ENCODE measurements around the gene GCG.

Gene GCG

GRCh38 chr2:162152147-162152546, at the start of gene GCG:
Gene GCG (minus strand): TSS chr2:162152247. CDS start chr2:162149178, 3,069 bp downstream.
- no peak for DNase-seq (ENCODE audit: low read depth)

- DNase-seq (ENCODE audit: low read depth), result no peak
These were observed 48.6 kb upstream of the GCG start for GRCh38 chr2:162200636-162201035.

- no peak for DNase-seq (ENCODE audit: low read depth)
These were observed 47.9 kb upstream of the GCG start for GRCh38 chr2:162199913-162200312.

- DNase-seq (ENCODE audit: low read depth), result no peak
These were observed 46.2 kb upstream of the GCG start for GRCh38 chr2:162198239-162198638.

GRCh38 chr2:162197069-162197825, 45.2 kb upstream of the GCG start:
- peak; percentile 20 for DNase-seq (ENCODE audit: low read depth)

GRCh38 chr2:162196638-162197037, 44.6 kb upstream of the GCG start:
- no peak for DNase-seq (ENCODE audit: low read depth)

- no peak for DNase-seq (ENCODE audit: low read depth)
These were observed 36.4 kb upstream of the GCG start for GRCh38 chr2:162188451-162188850.

- DNase-seq (ENCODE audit: low read depth), result no peak
These were observed 33.6 kb upstream of the GCG start for GRCh38 chr2:162185541-162186232.

- no peak for DNase-seq (ENCODE audit: low read depth)
These were observed 32.9 kb upstream of the GCG start for GRCh38 chr2:162184821-162185450.

GRCh38 chr2:162184359-162184758, 32.3 kb upstream of the GCG start:
- DNase-seq (ENCODE audit: low read depth), result no peak

GRCh38 chr2:162182395-162182794, 30.3 kb upstream of the GCG start:
- peak; percentile 69 for DNase-seq (ENCODE audit: low read depth)

GRCh38 chr2:162177301-162177700, 25.3 kb upstream of the GCG start:
- DNase-seq (ENCODE audit: low read depth), result no peak

- DNase-seq (ENCODE audit: low read depth), result peak; percentile 30
These were observed 23.7 kb upstream of the GCG start for GRCh38 chr2:162175714-162176113.

- peak; percentile 46 for DNase-seq (ENCODE audit: low read depth)
These were observed 22.7 kb upstream of the GCG start for GRCh38 chr2:162174746-162175145.

GRCh38 chr2:162172802-162173370, 20.8 kb upstream of the GCG start:
- no peak for DNase-seq (ENCODE audit: low read depth)

GRCh38 chr2:162166745-162167144, 14.7 kb upstream of the GCG start:
- DNase-seq (ENCODE audit: low read depth), result no peak

- no peak for DNase-seq (ENCODE audit: low read depth)
These were observed 14.1 kb upstream of the GCG start for GRCh38 chr2:162166174-162166573.

- DNase-seq (ENCODE audit: low read depth), result no peak
These were observed 12.8 kb upstream of the GCG start for GRCh38 chr2:162164802-162165201.

GRCh38 chr2:162159446-162159845, 7.4 kb upstream of the GCG start:
- DNase-seq (ENCODE audit: low read depth), result no peak

- no peak for DNase-seq (ENCODE audit: low read depth)
These were observed 4.1 kb upstream of the GCG start for GRCh38 chr2:162156149-162156548.

- DNase-seq (ENCODE audit: low read depth), result no peak
These were observed 3.0 kb upstream of the GCG start for GRCh38 chr2:162155093-162155492.

- DNase-seq (ENCODE audit: low read depth), result peak; percentile 44
These were observed 1.7 kb upstream of the GCG start for GRCh38 chr2:162153608-162154224.

Measured in fibroblast of gingiva (primary cell).